ENCODE results near the gene SAMMSON.

Gene SAMMSON

GRCh38 chr3:70064194-70064779 lies 64.8 kb downstream of the SAMMSON start:
- Histone ChIP-seq H3K4me2 (no peak overlapping the region), H3K79me2 (ENCODE audit: insufficient read depth, low read depth) (no peaks in the 10 kb centered on the region)
- TF ChIP-seq CTCF (conservative IDR thresholded peaks at IDR 0.05; ENCODE audit: low read depth, low read length): peak; percentile 64

GRCh38 chr3:70065696-70066253 lies 66.2 kb downstream of the SAMMSON start:
- Histone ChIP-seq H3K79me2 (ENCODE audit: insufficient read depth, low read depth) (no peaks in the 10 kb centered on the region), H3K4me2 (no peak overlapping the region), H4K20me1 (ENCODE audit: insufficient read depth) (no peaks in the 10 kb centered on the region), H2AFZ (ENCODE audit: low read depth) (no peak overlapping the region), H3K4me3 (IDR thresholded peaks at IDR 0.05; ENCODE audit: insufficient read depth, low read depth, low read length) (no peak overlapping the region), H3K27ac (no peak overlapping the region), H3K9ac (no peak overlapping the region), H3K36me3 (ENCODE audit: insufficient read depth) (no peaks in the 10 kb centered on the region), H3K27me3 (ENCODE audit: insufficient read depth, low read depth) (no peaks in the 10 kb centered on the region), H3K4me1 (ENCODE audit: low read depth, poor library complexity, severe bottlenecking) (no peaks in the 10 kb centered on the region)
- TF ChIP-seq CTCF (conservative IDR thresholded peaks at IDR 0.05; ENCODE audit: low read depth, low read length): peak; percentile 41; the same call in 1 of the 2 replicates

More at GRCh38 chr3:70064194-70064779, 64.8 kb downstream of the SAMMSON start:
- Histone ChIP-seq H3K27me3 (ENCODE audit: insufficient read depth, low read depth) (no peaks in the 10 kb centered on the region), H3K4me3 (IDR thresholded peaks at IDR 0.05; ENCODE audit: insufficient read depth, low read depth, low read length) (no peak overlapping the region), H3K27ac (no peak overlapping the region), H3K9ac (no peak overlapping the region), H3K36me3 (ENCODE audit: insufficient read depth) (no peaks in the 10 kb centered on the region), H2AFZ (ENCODE audit: low read depth) (no peak overlapping the region), H3K4me1 (ENCODE audit: low read depth, poor library complexity, severe bottlenecking) (no peaks in the 10 kb centered on the region), H4K20me1 (ENCODE audit: insufficient read depth) (no peaks in the 10 kb centered on the region)

GRCh38 chr3:70067860-70068521 lies 68.5 kb downstream of the SAMMSON start:
- H3K27ac ChIP-seq: no peak overlapping the region

GRCh38 chr3:70069557-70069956 lies 70.0 kb downstream of the SAMMSON start:
- H3K36me3 ChIP-seq (ENCODE audit: insufficient read depth): no peaks in the 10 kb centered on the region
- no peak overlapping the region for H3K4me3 ChIP-seq (IDR thresholded peaks at IDR 0.05; ENCODE audit: insufficient read depth, low read depth, low read length)
- no peaks in the 10 kb centered on the region for H3K4me1 ChIP-seq (ENCODE audit: low read depth, poor library complexity, severe bottlenecking)
- no peak overlapping the region for H2AFZ ChIP-seq (ENCODE audit: low read depth)
- no peak overlapping the region for H3K4me2 ChIP-seq
- no peak overlapping the region for H3K9ac ChIP-seq
- H4K20me1 ChIP-seq (ENCODE audit: insufficient read depth): no peaks in the 10 kb centered on the region
- no peaks in the 10 kb centered on the region for H3K27me3 ChIP-seq (ENCODE audit: insufficient read depth, low read depth)
- no peak for TF ChIP-seq CTCF (conservative IDR thresholded peaks at IDR 0.05; ENCODE audit: low read depth, low read length)
- no peak overlapping the region for H3K27ac ChIP-seq
- H3K79me2 ChIP-seq (ENCODE audit: insufficient read depth, low read depth): no peaks in the 10 kb centered on the region

More at GRCh38 chr3:70067860-70068521, 68.5 kb downstream of the SAMMSON start:
- H3K27me3 ChIP-seq (ENCODE audit: insufficient read depth, low read depth): no peaks in the 10 kb centered on the region
- no peak for TF ChIP-seq CTCF (conservative IDR thresholded peaks at IDR 0.05; ENCODE audit: low read depth, low read length)
- no peak overlapping the region for H3K4me3 ChIP-seq (IDR thresholded peaks at IDR 0.05; ENCODE audit: insufficient read depth, low read depth, low read length)
- H2AFZ ChIP-seq (ENCODE audit: low read depth): no peak overlapping the region
- no peaks in the 10 kb centered on the region for H4K20me1 ChIP-seq (ENCODE audit: insufficient read depth)
- no peaks in the 10 kb centered on the region for H3K4me1 ChIP-seq (ENCODE audit: low read depth, poor library complexity, severe bottlenecking)
- no peak overlapping the region for H3K9ac ChIP-seq
- no peaks in the 10 kb centered on the region for H3K36me3 ChIP-seq (ENCODE audit: insufficient read depth)
- H3K4me2 ChIP-seq: no peak overlapping the region
- H3K79me2 ChIP-seq (ENCODE audit: insufficient read depth, low read depth): no peaks in the 10 kb centered on the region

Measured in KMS-11 (cell line).